Testis (tissue), 3 donors: Measurements from ENCODE around the gene INPP5A. TPM values are rescaled to one million over a fixed set of nuclear protein-coding genes. Genes with fewer than 3 reads are reported as not detected.

Experiments used
- DNase-seq: peaks from one replicate; pipeline ENCODE4 v3.0.0-alpha.2; 2019
- H3K27ac ChIP-seq, 2 donors: fragments of 200-600 bp; sonication (generic); one replicate each; pipeline ENCODE4 v1.5.1; 2019
- H3K27me3 ChIP-seq: fragments of 200-600 bp; sonication (generic); one replicate; pipeline ENCODE4 v1.5.1; 2019
- H3K36me3 ChIP-seq: fragments of 200-600 bp; sonication (generic); one replicate; pipeline ENCODE4 v1.5.1; 2017; ENCODE audit warnings: low read depth; ENCODE audit errors: missing control alignments
- H3K4me1 ChIP-seq: fragments of 200-600 bp; sonication (generic); one replicate; pipeline ENCODE4 v1.5.1; 2019
- H3K4me3 ChIP-seq, 2 donors: fragments of 200-600 bp; sonication (generic); one replicate each; pipeline ENCODE4 v1.5.1; 2017 to 2019
- H3K9me3 ChIP-seq: fragments of 200-600 bp; sonication (generic); one replicate; pipeline ENCODE4 v1.5.1; 2017
- CTCF ChIP-seq, 3 experiments: fragments of 450-650 bp in 2 of 3; fragments of 200-600 bp in 1 of 3; sonication (generic) in 1 of 3; IDR thresholded peaks; one replicate each; pipeline ENCODE4 v1.5.1; 2016 to 2019; ENCODE audit warnings: antibody characterized with exemption in 3 of 3, mild to moderate bottlenecking in 2 of 3, moderate library complexity in 1 of 3
- POLR2A ChIP-seq: fragments of 450-650 bp; IDR thresholded peaks from one replicate; pipeline ENCODE4 v1.6.1; 2017; ENCODE audit warnings: antibody characterized with exemption, mild to moderate bottlenecking, moderate library complexity
- WGBS, 2 donors: methylation state at CpG; one replicate each; pipeline ENCODE4 v1.1.5; 2018; 5-methylcytosine and 5-hydroxymethylcytosine counted together
- intact Hi-C: fragments of 100-400 bp; cut with DNase I; formaldehyde crosslinking; loops from one replicate; pipeline ENCODE4 v1.15.1; 2023; ENCODE audit warnings: low total_unique reads
- polyA plus RNA-seq: library from polyadenylated mRNA; stranded (reverse); fragments of 350-450 nt; fragmentation: Illumina TruSeq; extraction: RNeasy Lipid Tissue Mini Kit (QIAGEN cat#74804); gene quantifications from one replicate; pipeline ENCODE4 v1.2.3, GENCODE V29; 2014; ENCODE audit warnings: low read depth, low replicate concordance; ENCODE audit not compliant: insufficient read depth
- total RNA-seq, 2 donors: library from RNA; depleted of rRNA; stranded (reverse); fragments of >200 nt; gene quantifications; one replicate each; pipeline ENCODE4 v1.2.3, GENCODE V29; 2016

The INPP5A gene
- total and polyA plus RNA-seq, 3 donors from 2014 or later, result 54.1 to 103 (median 73.0) TPM

- H3K27ac ChIP-seq, result no peak overlapping the region
- intact Hi-C loops, result no loop called here
- TF ChIP-seq POLR2A (no peak), CTCF (IDR thresholded peaks at IDR 0.05) (no peak)
- H3K4me1 ChIP-seq, result peaks cover 6% of the 10 kb centered on the region
- H3K9me3 ChIP-seq, result no peaks in the 10 kb centered on the region
- no peaks in the 10 kb centered on the region for H3K36me3 ChIP-seq
- H3K27me3 ChIP-seq, result no peaks in the 10 kb centered on the region
- no peak overlapping the region for H3K4me3 ChIP-seq
- no peak for DNase-seq
These were observed 156.1 kb downstream of the INPP5A start for GRCh38 chr10:132693676-132694075.

GRCh38 chr10:132696204-132696603 lies 158.6 kb downstream of the INPP5A start:
- H3K27me3 ChIP-seq, result no peaks in the 10 kb centered on the region
- H3K9me3 ChIP-seq, result no peaks in the 10 kb centered on the region
- WGBS, 2 donors, result 93 to 97% methylated on average over 2 of the region's 2 CpGs
- H3K36me3 ChIP-seq, result no peaks in the 10 kb centered on the region
- H3K4me1 ChIP-seq, result peaks cover 15% of the 10 kb centered on the region
- H3K4me3 ChIP-seq, result no peak overlapping the region
- no peak for DNase-seq
- no peak for TF ChIP-seq CTCF (IDR thresholded peaks at IDR 0.05)
- no peak for TF ChIP-seq POLR2A
- no peak overlapping the region for H3K27ac ChIP-seq
- intact Hi-C loops, result no loop called here

GRCh38 chr10:132696728-132697577 lies 159.4 kb downstream of the INPP5A start:
- 92 to 95% methylated on average over 13 of the region's 13 CpGs for WGBS, 2 donors
- H3K27ac ChIP-seq, result no peak overlapping the region
- intact Hi-C loops, result no loop called here
- TF ChIP-seq CTCF (IDR thresholded peaks at IDR 0.05) (no peak), POLR2A (no peak)
- no peaks in the 10 kb centered on the region for H3K27me3 ChIP-seq
- H3K4me3 ChIP-seq, result no peak overlapping the region
- DNase-seq, result no peak
- H3K36me3 ChIP-seq, result no peaks in the 10 kb centered on the region
- H3K9me3 ChIP-seq, result no peaks in the 10 kb centered on the region
- H3K4me1 ChIP-seq, result peaks cover 14% of the 10 kb centered on the region

- H3K36me3 ChIP-seq, result no peaks in the 10 kb centered on the region
- no peak overlapping the region for H3K27ac ChIP-seq
These were observed 160.1 kb downstream of the INPP5A start for GRCh38 chr10:132697578-132698200.

More at GRCh38 chr10:132697578-132698200, 160.1 kb downstream of the INPP5A start:
- DNase-seq, result no peak
- Histone ChIP-seq H3K4me3 (no peak overlapping the region), H3K9me3 (no peaks in the 10 kb centered on the region), H3K4me1 (peaks cover 9% of the 10 kb centered on the region), H3K27me3 (no peaks in the 10 kb centered on the region)
- intact Hi-C loops, result no loop called here
- WGBS, 2 donors, result 88 to 89% methylated on average over 21 of the region's 21 CpGs
- no peak for TF ChIP-seq POLR2A
- no peak for TF ChIP-seq CTCF (IDR thresholded peaks at IDR 0.05)
